ENCODE data around the gene BSDC1. TPM values are rescaled to one million over a fixed set of nuclear protein-coding genes. Genes with fewer than 3 reads are reported as not detected.
"Not testable (repeated sequence)": the region's sequence is repeated elsewhere in the genome, so short reads cannot be mapped to it uniquely, and the experiment has no call there.

Gene BSDC1
- polyA plus RNA-seq, 1 donor from 2014 or later: 158 TPM

DNA sequence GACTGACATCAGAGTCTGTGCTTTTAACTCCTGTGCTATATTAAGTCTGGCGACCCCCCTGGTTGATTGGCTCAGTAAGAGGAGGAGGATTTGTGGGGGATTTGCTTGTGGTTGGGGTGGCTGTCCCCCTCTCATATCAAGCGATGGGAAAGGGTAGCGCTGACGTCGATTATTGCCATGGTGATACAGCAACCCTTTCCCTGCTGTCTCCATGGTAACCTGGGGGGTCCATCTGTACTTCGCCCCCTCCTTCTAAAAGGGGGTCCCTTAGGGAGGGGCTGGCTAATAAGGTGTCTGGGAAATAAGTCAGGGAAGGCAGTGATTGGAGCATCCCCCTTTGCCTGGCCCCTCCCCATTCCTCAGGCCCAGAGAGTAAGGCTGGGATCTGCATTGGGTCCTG lies 36.6 kb downstream of the BSDC1 start:
- H3K79me2 ChIP-seq (replicated peaks; ENCODE audit: insufficient read depth, low read length): no peaks in the 10 kb centered on the region
- no peaks in the 10 kb centered on the region for H3K9me3 ChIP-seq (ENCODE audit: low read length)
- H3K4me3 ChIP-seq (ENCODE audit: low read length): peak overlapping the region; percentile 48
- H3K4me2 ChIP-seq (ENCODE audit: low read length): peak overlapping the region; percentile 12
- no peaks in the 10 kb centered on the region for H3K27me3 ChIP-seq (ENCODE audit: insufficient read depth, low read depth, low read length)
- peak overlapping the region; percentile 49 for H3K27ac ChIP-seq (ENCODE audit: low read length)
- TF ChIP-seq MXI1 (conservative IDR thresholded peaks at IDR 0.05; ENCODE audit: poor library complexity, severe bottlenecking) (no peak), EZH2 (IDR thresholded peaks at IDR 0.05; ENCODE audit: borderline replicate concordance, insufficient read depth, low read length, poor library complexity, severe bottlenecking) (no peak), RAD21 (conservative IDR thresholded peaks at IDR 0.05) (no peak), EP300 (conservative IDR thresholded peaks at IDR 0.05; ENCODE audit: poor library complexity, severe bottlenecking) (no peak), TAF1 (IDR thresholded peaks at IDR 0.05; ENCODE audit: low read depth) (no peak), POLR2AphosphoS5 (IDR thresholded peaks at IDR 0.05) (no peak), SMC3 (conservative IDR thresholded peaks at IDR 0.05; ENCODE audit: poor library complexity) (no peak)
- TF ChIP-seq, protein P1, sequence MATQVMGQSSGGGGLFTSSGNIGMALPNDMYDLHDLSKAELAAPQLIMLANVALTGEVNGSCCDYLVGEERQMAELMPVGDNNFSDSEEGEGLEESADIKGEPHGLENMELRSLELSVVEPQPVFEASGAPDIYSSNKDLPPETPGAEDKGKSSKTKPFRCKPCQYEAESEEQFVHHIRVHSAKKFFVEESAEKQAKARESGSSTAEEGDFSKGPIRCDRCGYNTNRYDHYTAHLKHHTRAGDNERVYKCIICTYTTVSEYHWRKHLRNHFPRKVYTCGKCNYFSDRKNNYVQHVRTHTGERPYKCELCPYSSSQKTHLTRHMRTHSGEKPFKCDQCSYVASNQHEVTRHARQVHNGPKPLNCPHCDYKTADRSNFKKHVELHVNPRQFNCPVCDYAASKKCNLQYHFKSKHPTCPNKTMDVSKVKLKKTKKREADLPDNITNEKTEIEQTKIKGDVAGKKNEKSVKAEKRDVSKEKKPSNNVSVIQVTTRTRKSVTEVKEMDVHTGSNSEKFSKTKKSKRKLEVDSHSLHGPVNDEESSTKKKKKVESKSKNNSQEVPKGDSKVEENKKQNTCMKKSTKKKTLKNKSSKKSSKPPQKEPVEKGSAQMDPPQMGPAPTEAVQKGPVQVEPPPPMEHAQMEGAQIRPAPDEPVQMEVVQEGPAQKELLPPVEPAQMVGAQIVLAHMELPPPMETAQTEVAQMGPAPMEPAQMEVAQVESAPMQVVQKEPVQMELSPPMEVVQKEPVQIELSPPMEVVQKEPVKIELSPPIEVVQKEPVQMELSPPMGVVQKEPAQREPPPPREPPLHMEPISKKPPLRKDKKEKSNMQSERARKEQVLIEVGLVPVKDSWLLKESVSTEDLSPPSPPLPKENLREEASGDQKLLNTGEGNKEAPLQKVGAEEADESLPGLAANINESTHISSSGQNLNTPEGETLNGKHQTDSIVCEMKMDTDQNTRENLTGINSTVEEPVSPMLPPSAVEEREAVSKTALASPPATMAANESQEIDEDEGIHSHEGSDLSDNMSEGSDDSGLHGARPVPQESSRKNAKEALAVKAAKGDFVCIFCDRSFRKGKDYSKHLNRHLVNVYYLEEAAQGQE (IDR thresholded peaks at IDR 0.05; ENCODE audit: borderline replicate concordance): no peak
- TF ChIP-seq, protein P2, sequence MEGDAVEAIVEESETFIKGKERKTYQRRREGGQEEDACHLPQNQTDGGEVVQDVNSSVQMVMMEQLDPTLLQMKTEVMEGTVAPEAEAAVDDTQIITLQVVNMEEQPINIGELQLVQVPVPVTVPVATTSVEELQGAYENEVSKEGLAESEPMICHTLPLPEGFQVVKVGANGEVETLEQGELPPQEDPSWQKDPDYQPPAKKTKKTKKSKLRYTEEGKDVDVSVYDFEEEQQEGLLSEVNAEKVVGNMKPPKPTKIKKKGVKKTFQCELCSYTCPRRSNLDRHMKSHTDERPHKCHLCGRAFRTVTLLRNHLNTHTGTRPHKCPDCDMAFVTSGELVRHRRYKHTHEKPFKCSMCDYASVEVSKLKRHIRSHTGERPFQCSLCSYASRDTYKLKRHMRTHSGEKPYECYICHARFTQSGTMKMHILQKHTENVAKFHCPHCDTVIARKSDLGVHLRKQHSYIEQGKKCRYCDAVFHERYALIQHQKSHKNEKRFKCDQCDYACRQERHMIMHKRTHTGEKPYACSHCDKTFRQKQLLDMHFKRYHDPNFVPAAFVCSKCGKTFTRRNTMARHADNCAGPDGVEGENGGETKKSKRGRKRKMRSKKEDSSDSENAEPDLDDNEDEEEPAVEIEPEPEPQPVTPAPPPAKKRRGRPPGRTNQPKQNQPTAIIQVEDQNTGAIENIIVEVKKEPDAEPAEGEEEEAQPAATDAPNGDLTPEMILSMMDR (IDR thresholded peaks at IDR 0.05; ENCODE audit: poor library complexity, severe bottlenecking): no peak
- H3F3A ChIP-seq (ENCODE audit: insufficient read depth, low read length, poor library complexity, severe bottlenecking): no peaks in the 10 kb centered on the region
- H2AFZ ChIP-seq (ENCODE audit: low read depth, low read length): no peak overlapping the region
- H3K9me2 ChIP-seq (ENCODE audit: insufficient read depth, low read length): no peaks in the 10 kb centered on the region
- H3K9ac ChIP-seq (ENCODE audit: low read length): peak overlapping the region; percentile 21
- H4K20me1 ChIP-seq (ENCODE audit: insufficient read depth): no peaks in the 10 kb centered on the region
- no peaks in the 10 kb centered on the region for H3K36me3 ChIP-seq (ENCODE audit: insufficient read depth, low read length)

DNA sequence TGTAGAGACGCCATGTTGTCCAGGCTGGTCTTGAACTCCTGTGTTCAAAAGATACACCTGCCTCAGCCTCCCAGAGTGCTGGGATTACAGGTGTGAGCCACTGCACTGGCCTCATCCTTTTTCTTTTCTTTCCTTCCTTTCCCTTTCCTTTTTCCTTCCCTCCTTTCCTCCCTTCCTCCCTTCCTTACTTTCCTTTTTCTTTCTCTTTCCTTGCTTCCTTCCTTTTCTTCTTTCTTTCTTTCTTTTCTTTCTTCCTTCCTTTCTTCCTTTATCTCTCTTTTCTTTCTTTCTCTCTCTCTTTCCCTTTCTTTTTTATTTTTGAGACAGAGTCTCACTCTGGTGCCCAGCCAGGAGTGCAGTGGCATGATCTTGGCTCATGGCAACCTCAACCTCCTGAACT lies 37.8 kb downstream of the BSDC1 start:
- Histone ChIP-seq H3K27ac (ENCODE audit: low read length) (no peak overlapping the region), H3K36me3 (ENCODE audit: insufficient read depth, low read length) (no peaks in the 10 kb centered on the region), H3K9ac (ENCODE audit: low read length) (no peak overlapping the region), H2AFZ (ENCODE audit: low read depth, low read length) (no peak overlapping the region), H3K9me2 (ENCODE audit: insufficient read depth, low read length) (no peaks in the 10 kb centered on the region), H3K79me2 (replicated peaks; ENCODE audit: insufficient read depth, low read length) (no peaks in the 10 kb centered on the region), H3K4me3 (ENCODE audit: low read length) (no peak overlapping the region), H3K4me2 (ENCODE audit: low read length) (no peak overlapping the region), H3K27me3 (ENCODE audit: insufficient read depth, low read depth, low read length) (no peaks in the 10 kb centered on the region), H3K9me3 (ENCODE audit: low read length) (no peaks in the 10 kb centered on the region), H4K20me1 (ENCODE audit: insufficient read depth) (no peaks in the 10 kb centered on the region), H3F3A (ENCODE audit: insufficient read depth, low read length, poor library complexity, severe bottlenecking) (no peaks in the 10 kb centered on the region)
- TF ChIP-seq SMC3 (conservative IDR thresholded peaks at IDR 0.05; ENCODE audit: poor library complexity): no peak
- TF ChIP-seq RAD21 (conservative IDR thresholded peaks at IDR 0.05): no peak
- no peak for TF ChIP-seq TAF1 (IDR thresholded peaks at IDR 0.05; ENCODE audit: low read depth)
- no peak for TF ChIP-seq MXI1 (conservative IDR thresholded peaks at IDR 0.05; ENCODE audit: poor library complexity, severe bottlenecking)
- TF ChIP-seq, protein P1 (IDR thresholded peaks at IDR 0.05; ENCODE audit: borderline replicate concordance): no peak
- no peak for TF ChIP-seq EZH2 (IDR thresholded peaks at IDR 0.05; ENCODE audit: borderline replicate concordance, insufficient read depth, low read length, poor library complexity, severe bottlenecking)
- TF ChIP-seq POLR2AphosphoS5 (IDR thresholded peaks at IDR 0.05): no peak
- TF ChIP-seq, protein P2 (IDR thresholded peaks at IDR 0.05; ENCODE audit: poor library complexity, severe bottlenecking): no peak
- no peak for TF ChIP-seq EP300 (conservative IDR thresholded peaks at IDR 0.05; ENCODE audit: poor library complexity, severe bottlenecking)

DNA sequence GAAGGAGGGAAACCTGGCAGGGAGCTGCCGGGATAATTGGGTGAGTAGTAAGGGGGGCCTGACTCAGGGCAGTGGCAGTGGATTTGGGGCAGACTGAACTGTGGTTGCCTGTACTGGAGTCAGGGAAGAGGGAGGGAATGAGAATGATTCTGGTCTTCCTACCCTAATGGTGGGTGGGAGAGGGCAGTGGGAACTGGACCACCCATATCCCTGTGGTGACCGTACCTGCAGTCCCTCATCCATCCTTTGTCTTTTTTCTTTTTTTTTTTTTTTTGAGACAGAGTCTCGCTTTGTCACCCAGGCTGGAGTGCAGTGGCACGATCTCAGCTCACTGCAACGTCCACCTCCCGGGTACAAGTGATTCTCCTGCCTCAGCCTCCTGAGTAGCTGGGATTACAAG lies 38.5 kb downstream of the BSDC1 start:
- not testable (repeated sequence) for H3K79me2 ChIP-seq (replicated peaks; ENCODE audit: insufficient read depth, low read length); H3K27me3 ChIP-seq (ENCODE audit: insufficient read depth, low read depth, low read length); H3K4me3 ChIP-seq (ENCODE audit: low read length); H3K27ac ChIP-seq (ENCODE audit: low read length); H2AFZ ChIP-seq (ENCODE audit: low read depth, low read length); H3K4me2 ChIP-seq (ENCODE audit: low read length); H3K9ac ChIP-seq (ENCODE audit: low read length); H3K9me3 ChIP-seq (ENCODE audit: low read length); H3K36me3 ChIP-seq (ENCODE audit: insufficient read depth, low read length); H3F3A ChIP-seq (ENCODE audit: insufficient read depth, low read length, poor library complexity, severe bottlenecking); H3K9me2 ChIP-seq (ENCODE audit: insufficient read depth, low read length); H4K20me1 ChIP-seq (ENCODE audit: insufficient read depth)
